Jurkat, Clone E6-1 (cell line): ENCODE results near the gene SERPINB1.
A peak's percentile ranks its signal among the peaks of the same experiment; 100 is the strongest.

Experiments used
- DNase-seq: peaks from one replicate; pipeline ENCODE4 v3.0.0-alpha.2; 2011; ENCODE audit warnings: low read depth, low spot score
- H3K4me3 ChIP-seq: 2 replicates; pipeline ENCODE4 v1.5.1; 2011; ENCODE audit warnings: mild to moderate bottlenecking, low read length, control low read depth, moderate library complexity

Gene SERPINB1

GRCh38 chr6:2852514-2852855 lies 10.8 kb upstream of the SERPINB1 start:
- H3K4me3 ChIP-seq = no peak overlapping the region
- DNase-seq = no peak

DNA sequence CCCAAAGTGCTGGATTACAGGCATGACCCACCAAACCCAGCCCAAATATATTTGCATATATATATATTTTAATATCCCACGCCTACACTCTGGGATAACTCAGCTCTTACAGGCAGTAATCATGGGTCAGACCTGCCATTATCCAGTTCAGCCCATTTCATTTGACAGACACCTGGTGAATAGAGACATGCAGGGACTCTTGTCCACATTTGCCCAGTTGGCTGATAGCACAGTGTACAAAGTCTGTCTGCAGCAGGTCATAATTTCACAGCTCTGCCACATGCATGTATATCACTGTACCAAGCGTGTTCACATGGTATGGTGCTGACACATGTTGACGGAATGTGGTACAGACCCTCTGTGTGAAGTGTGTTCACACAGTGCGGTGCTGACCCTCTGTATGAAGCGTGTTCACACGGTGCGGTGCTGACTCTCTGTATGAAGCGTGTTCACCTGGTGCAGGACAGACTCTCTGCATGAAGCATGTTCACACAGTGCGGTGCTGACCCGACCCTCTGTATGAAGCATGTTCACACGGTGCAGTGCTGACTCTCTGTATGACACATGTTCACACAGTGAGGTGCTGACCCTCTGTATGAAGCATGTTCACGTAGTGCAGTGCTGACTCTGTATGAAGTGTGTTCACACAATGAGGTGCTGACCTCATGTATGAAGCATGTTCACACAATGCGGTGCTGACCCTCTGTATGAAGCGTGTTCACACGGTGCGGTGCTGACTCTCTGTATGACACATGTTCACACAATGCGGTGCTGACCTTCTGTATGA lies 10.3 kb upstream of the SERPINB1 start:
- H3K4me3 ChIP-seq = no peak overlapping the region
- DNase-seq = no peak

- no peak for DNase-seq
- H3K4me3 ChIP-seq = no peak overlapping the region
Measured at GRCh38 chr6:2850538-2851113, 9.0 kb upstream of the SERPINB1 start.

GRCh38 chr6:2848851-2849250 lies 7.2 kb upstream of the SERPINB1 start:
- no peak overlapping the region for H3K4me3 ChIP-seq
- peak; percentile 54 for DNase-seq

GRCh38 chr6:2845880-2846208 lies 4.2 kb upstream of the SERPINB1 start:
- H3K4me3 ChIP-seq = no peak overlapping the region
- no peak for DNase-seq

GRCh38 chr6:2844008-2844407 lies 2.3 kb upstream of the SERPINB1 start:
- DNase-seq = no peak
- no peak overlapping the region for H3K4me3 ChIP-seq

DNA sequence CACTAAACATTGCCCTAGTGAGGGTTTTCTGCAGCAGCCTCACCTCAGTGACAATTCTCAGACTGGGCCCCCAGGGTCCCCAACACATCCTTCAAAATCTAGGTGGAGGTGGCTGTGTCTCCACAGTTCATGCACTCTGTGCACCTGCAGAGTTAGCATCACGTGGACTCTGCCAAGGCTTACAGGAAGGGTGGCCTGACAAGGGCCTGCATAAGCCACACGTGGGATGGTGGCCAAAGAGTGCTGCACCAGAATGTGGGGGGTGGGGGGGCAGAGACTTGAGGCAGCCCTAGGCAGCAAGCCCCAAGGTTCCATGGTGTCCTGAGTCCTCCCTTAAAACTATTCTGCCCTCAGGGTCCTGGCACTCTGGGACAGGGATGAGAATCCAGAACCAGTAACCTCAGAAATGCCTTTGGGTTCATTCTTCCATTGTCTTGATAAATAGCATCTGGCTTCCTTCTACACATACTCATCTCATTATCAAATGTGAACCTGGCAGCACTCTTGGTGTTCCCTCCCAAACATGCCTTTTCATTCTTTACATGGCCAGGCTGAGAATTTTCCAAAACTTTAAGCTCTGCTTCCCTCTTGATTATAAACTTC lies 1.6 kb upstream of the SERPINB1 start:
- DNase-seq = no peak
- H3K4me3 ChIP-seq = no peak overlapping the region

- DNase-seq = no peak
- no peak overlapping the region for H3K4me3 ChIP-seq
Measured at GRCh38 chr6:2842139-2842552, 483 bp upstream of the SERPINB1 start.

DNA sequence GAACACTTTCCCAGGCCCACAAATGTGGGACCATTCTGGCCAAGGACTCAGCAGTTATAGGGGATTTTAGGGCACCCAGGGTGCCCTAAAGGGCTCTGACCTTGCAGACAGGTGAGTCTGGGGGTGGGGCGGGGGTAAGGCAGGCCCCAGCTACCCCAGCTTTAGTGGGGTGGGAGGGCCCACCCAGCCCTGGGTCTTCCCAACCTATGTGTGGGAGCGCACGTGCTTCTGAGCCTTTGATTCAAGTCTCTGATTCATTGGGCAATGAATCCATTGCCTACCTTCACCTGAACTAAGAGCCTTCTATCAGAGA lies 958 bp downstream of the SERPINB1 start:
- no peak for DNase-seq
- H3K4me3 ChIP-seq = no peak overlapping the region

- DNase-seq = no peak
- no peak overlapping the region for H3K4me3 ChIP-seq
Measured at GRCh38 chr6:2839982-2840748, 1.5 kb downstream of the SERPINB1 start.

DNA sequence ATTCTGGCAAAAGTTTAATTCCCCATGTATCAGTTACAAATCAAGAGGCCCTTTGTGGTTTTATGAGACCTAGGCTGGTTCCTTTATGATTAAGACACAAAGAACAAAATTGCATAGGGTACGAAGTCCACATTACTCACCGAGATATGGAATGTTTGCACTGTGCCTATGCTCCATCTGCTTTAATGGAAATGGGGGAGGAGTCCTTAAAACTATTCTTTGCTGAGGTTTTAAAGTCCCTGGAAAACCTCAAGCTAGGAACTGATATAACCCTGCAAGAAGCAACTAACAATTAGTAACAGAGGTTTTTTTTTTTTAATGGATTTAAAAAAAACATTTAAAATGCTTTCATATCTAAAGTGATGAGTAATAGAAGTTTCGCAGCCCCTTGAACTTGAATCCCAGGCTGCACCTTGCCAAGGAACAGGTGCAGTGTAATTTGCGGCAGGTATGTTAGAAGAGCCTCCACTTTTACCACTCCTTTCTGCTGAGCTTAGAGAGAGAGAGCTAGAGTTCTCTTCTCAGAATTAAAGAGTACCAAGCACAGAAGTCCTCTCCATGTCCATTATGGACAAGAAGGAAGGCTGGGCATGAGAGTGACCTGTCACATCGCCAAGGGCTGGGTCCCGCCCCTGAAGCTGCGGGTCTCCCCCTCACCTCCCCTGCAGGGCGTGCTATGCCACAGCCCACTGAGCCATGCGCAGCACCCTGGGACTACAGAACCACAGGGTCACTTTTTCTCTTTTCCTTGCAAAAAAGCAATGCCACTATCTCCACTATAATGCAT lies 2.3 kb downstream of the SERPINB1 start:
- H3K4me3 ChIP-seq = no peak overlapping the region
- no peak for DNase-seq

DNA sequence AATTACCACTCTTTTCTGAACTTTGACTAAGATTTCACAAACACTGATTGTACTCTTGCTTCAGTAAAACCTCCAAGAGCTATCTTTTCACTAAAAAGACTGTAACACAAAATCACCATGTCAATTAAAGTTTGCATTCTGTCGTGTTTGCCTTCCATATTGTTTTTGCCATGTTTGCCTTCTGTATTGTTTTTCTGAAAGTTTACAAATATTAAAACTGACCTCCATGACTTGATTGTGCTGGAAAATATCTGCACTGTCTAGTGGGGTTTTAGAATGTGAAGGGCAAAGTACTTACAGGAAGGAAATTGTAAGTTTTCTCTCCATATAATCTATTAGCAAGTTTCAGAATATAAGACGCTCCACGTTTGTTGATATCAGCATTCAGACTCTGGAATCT lies 3.4 kb downstream of the SERPINB1 start:
- H3K4me3 ChIP-seq = no peak overlapping the region
- DNase-seq = no peak

DNA sequence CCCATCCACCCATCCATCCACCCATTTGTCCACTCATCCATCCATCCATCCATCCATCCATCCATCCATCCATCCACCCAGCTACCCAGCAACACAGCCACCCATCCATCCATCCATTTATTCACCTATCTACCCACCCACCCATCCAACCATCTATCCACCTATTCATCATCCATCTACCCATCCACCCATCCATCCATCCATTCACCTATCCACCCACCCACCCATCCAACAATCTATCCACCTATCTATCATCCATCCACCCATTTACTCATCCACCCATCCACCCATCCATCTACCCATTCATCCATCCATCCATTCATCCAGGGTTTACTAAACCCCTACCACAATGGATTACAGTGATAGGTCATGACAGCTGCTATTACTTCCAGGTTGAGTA lies 7.4 kb downstream of the SERPINB1 start:
- DNase-seq = no peak
- no peak overlapping the region for H3K4me3 ChIP-seq

DNA sequence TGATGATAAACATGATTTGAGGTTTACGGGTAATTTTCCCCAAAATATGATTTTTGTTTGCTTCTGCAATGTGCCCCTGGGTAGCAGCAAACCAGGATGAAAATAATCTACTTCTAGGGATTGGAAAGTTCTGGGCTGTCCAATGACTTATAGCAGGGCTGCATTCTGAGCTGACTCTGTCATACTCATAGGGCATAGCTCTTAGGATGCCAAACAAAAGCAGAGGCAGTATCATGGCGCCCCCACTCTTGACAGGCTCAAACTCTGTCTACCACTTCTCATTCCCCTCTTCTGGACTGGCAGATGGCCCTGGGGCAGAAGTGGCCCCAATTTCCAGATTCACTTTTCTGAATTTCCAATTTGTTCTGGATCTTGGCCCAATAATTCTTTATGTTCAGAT lies 10.3 kb downstream of the SERPINB1 start:
- DNase-seq = no peak
- H3K4me3 ChIP-seq = no peak overlapping the region

DNA sequence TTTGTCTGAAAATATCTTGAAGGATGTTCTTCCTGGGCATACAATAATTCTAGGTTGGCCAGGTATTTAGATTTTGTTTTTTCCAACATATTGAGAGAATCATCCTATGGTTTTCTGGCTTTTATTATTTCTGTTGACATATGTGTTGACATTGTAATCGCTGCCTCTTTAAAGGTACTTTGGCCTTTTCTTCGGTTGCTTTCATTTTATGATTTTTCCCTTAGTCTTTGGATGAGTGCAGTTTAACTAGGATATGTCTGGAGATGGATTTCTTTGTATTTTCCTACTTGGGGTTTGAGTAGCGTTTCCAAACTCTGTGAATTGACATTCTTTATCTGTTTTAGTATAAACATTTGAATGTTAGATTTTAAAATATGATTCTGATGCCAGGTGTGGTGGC lies 11.5 kb downstream of the SERPINB1 start:
- H3K4me3 ChIP-seq = no peak overlapping the region
- no peak for DNase-seq

- no peak for DNase-seq
- no peak overlapping the region for H3K4me3 ChIP-seq
Measured at GRCh38 chr6:2829253-2829652, 12.4 kb downstream of the SERPINB1 start.

GRCh38 chr6:2828629-2829028 lies 13.0 kb downstream of the SERPINB1 start:
- no peak overlapping the region for H3K4me3 ChIP-seq
- DNase-seq = no peak

DNA sequence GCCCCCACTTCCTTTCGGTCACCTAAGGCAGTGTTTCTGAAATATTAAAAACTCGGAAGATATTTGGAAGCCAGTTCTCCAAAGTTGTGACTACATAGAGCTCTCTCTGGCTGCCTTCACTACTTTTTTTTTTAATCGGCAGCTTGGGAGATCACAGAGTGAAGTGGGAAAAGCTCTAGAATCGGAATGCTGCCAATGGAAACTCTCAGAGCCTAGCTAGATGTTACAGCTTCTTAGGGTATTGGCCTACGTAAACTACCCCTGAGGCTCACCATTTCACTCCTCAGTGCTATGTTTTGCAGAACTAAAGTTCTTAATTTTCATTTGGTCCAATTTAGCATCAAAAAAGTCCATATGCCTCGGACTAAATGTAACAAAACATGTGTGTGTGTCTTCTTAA lies 14.5 kb downstream of the SERPINB1 start:
- H3K4me3 ChIP-seq = no peak overlapping the region
- no peak for DNase-seq

DNA sequence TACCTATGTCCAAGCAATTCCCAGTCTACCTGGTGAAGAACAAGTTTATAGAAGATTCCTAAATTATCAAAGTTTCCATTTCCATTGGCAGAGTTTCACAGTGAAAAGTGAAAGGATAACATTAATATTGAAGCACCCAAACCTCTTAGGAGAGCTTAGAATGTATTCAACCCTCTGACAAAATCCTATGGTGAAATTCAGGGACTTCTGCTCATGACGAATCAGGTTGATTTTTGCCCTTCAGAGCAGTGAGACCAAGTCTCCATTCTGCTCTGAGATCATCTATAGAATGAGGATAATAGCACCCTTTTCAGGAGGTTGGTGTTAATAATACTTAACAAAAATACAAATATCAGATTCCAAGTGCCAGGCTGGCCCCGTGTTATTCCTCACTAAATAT lies 15.5 kb downstream of the SERPINB1 start:
- no peak overlapping the region for H3K4me3 ChIP-seq
- no peak for DNase-seq
